ENCODE results near the gene TMSB10.

DNA sequence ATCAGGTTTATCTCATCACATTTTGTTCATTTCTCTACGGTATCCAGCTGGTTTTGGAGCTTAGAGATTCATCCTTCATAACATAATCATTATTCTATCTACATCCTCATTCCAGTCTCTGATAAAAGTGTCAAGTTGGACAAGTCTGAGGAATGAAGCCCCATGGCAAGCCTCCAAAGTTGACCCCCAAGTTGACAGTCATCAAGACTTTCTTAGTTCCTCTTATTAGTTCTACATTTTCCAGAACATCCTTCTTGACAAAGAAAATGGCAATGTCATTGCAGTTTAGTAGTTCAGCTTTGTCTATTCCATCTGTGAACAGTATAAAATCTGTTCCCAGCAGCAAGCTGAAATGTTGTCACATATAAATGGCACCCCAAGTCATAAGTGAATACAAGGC is 4.5 kb upstream of the TMSB10 start:
- TF ChIP-seq CTCF (IDR thresholded peaks at IDR 0.05), result no peak
- TF ChIP-seq POLR2A (IDR thresholded peaks at IDR 0.05), result no peak

All from uterus (tissue), 2 donors.